HFFc6 (cell line): Measurements from ENCODE around the gene PLIN4. TPM values are rescaled to one million over a fixed set of nuclear protein-coding genes. Genes with fewer than 3 reads are reported as not detected.

Source experiments
- DNase-seq: peaks from one replicate; pipeline ENCODE4 v3.0.0-alpha.2; 2018
- H3K27ac Mint-ChIP-seq: 2 replicates; pipeline ENCODE4 v1.8.0; 2020; ENCODE audit warnings: mild to moderate bottlenecking, mixed read lengths
- H3K27me3 Mint-ChIP-seq: 2 replicates; pipeline ENCODE4 v1.8.0; 2021; ENCODE audit warnings: mild to moderate bottlenecking, moderate library complexity, mixed read lengths; ENCODE audit not compliant: insufficient read depth
- H3K36me3 Mint-ChIP-seq: 2 replicates; pipeline ENCODE4 v1.8.0; 2021; ENCODE audit warnings: low read depth, mixed read lengths
- H3K4me1 Mint-ChIP-seq: 2 replicates; pipeline ENCODE4 v1.8.0; 2020; ENCODE audit warnings: low read depth, mixed read lengths
- H3K4me3 Mint-ChIP-seq: 2 replicates; pipeline ENCODE4 v1.8.0; 2020; ENCODE audit warnings: mild to moderate bottlenecking, moderate library complexity, mixed read lengths
- H3K9me3 Mint-ChIP-seq: 2 replicates; pipeline ENCODE4 v1.8.0; 2020; ENCODE audit warnings: mild to moderate bottlenecking, mixed read lengths
- CTCF ChIP-seq: fragments of 200-600 bp; sonication (generic); IDR thresholded peaks from 2 replicates; pipeline ENCODE4 v1.5.0; 2021; ENCODE audit warnings: antibody characterized with exemption, mild to moderate bottlenecking
- total RNA-seq, 6 experiments: library from RNA; stranded (reverse); fragmentation: NEBNext Ultra II Directional; extraction: Animal tissue kit (Norgen Biotek cat#: 25700); gene quantifications; 2 replicates in 1 of 6; 3 replicates in 5 of 6; pipeline ENCODE4 v1.2.3, GENCODE V29; 2021

PLIN4 gene
- total RNA-seq, 6 experiments from 2014 or later: not detected

GRCh38 chr19:4515732-4516131, 2.6 kb downstream of the PLIN4 start:
- Mint-ChIP-seq H3K27ac (no peak overlapping the region), H3K27me3 (peaks cover 9% of the 10 kb centered on the region), H3K4me3 (no peak overlapping the region), H3K4me1 (no peaks in the 10 kb centered on the region), H3K36me3 (no peaks in the 10 kb centered on the region), H3K9me3 (no peaks in the 10 kb centered on the region)
- DNase-seq: no peak
- no peak for TF ChIP-seq CTCF

GRCh38 chr19:4513248-4513647, 5.0 kb downstream of the PLIN4 start:
- Mint-ChIP-seq H3K9me3 (no peaks in the 10 kb centered on the region), H3K36me3 (no peaks in the 10 kb centered on the region), H3K27me3 (peaks cover 13% of the 10 kb centered on the region), H3K4me1 (no peaks in the 10 kb centered on the region), H3K27ac (no peak overlapping the region), H3K4me3 (no peak overlapping the region)
- no peak for DNase-seq
- no peak for TF ChIP-seq CTCF

- Mint-ChIP-seq H3K36me3 (no peaks in the 10 kb centered on the region), H3K9me3 (no peaks in the 10 kb centered on the region), H3K27me3 (peaks cover 13% of the 10 kb centered on the region), H3K4me3 (no peak overlapping the region), H3K27ac (no peak overlapping the region), H3K4me1 (no peaks in the 10 kb centered on the region)
- DNase-seq: no peak
- TF ChIP-seq CTCF: no peak
Observed at GRCh38 chr19:4512070-4512469, 6.2 kb downstream of the PLIN4 start.

- H3K36me3 Mint-ChIP-seq: peaks cover 1% of the 10 kb centered on the region; the same call in 1 of the 2 replicates
- H3K27me3 Mint-ChIP-seq: peaks cover 13% of the 10 kb centered on the region
- DNase-seq: no peak
- no peaks in the 10 kb centered on the region for H3K9me3 Mint-ChIP-seq
- no peak for TF ChIP-seq CTCF
- H3K4me1 Mint-ChIP-seq: peaks cover 5% of the 10 kb centered on the region
- H3K4me3 Mint-ChIP-seq: no peak overlapping the region
- no peak overlapping the region for H3K27ac Mint-ChIP-seq
Observed at GRCh38 chr19:4511300-4512054, 6.8 kb downstream of the PLIN4 start.

- Mint-ChIP-seq H3K9me3 (no peaks in the 10 kb centered on the region), H3K36me3 (peaks cover 8% of the 10 kb centered on the region), H3K27me3 (peaks cover 13% of the 10 kb centered on the region), H3K4me3 (no peak overlapping the region), H3K4me1 (peaks cover 11% of the 10 kb centered on the region), H3K27ac (no peak overlapping the region)
- no peak for TF ChIP-seq CTCF
- DNase-seq: no peak
Observed at GRCh38 chr19:4510435-4511255, 7.6 kb downstream of the PLIN4 start.
